Ovary (tissue), 3 donors: ENCODE measurements around the gene FAM120B.

Experiments used
- CTCF ChIP-seq, 3 donors: fragments of 450-650 bp in 2 of 3; fragments of 200-600 bp in 1 of 3; IDR thresholded peaks; one replicate each; pipeline versions ENCODE4 v1.5.1 to v1.8.0; 2016 to 2022; ENCODE audit warnings: antibody characterized with exemption in 3 of 3, mild to moderate bottlenecking in 1 of 3
- EP300 ChIP-seq: sonication (generic); formaldehyde crosslinking; IDR thresholded peaks from one replicate; pipeline ENCODE4 v1.6.1; 2017; ENCODE audit warnings: antibody characterized with exemption
- POLR2A ChIP-seq: fragments of 450-650 bp; IDR thresholded peaks from one replicate; pipeline ENCODE4 v1.6.1; 2017; ENCODE audit warnings: antibody characterized with exemption, mild to moderate bottlenecking, moderate library complexity
- donor health status: DM: no; HTN: no; CAD: no.

- no peak for TF ChIP-seq CTCF (IDR thresholded peaks at IDR 0.05)
- TF ChIP-seq EP300 = no peak
- no peak for TF ChIP-seq POLR2A
These were observed 21.1 kb upstream of the FAM120B start for GRCh38 chr6:170285482-170285881.
